ENCODE data around the gene LRRC26. TPM values are rescaled to one million over a fixed set of nuclear protein-coding genes. Genes with fewer than 3 reads are reported as not detected.
A peak's percentile ranks its signal among the peaks of the same experiment; 100 is the strongest.

Gene LRRC26
- polyA plus RNA-seq, 1 experiment, result not detected

- CTCF ChIA-PET, result interaction anchor here (0.5 to 3.7 kb wide), 10 partner anchors 9 to 70 kb away, joined by 3 to 17 read pairs (median 6); partner anchors contain the start of genes RNF224 and TPRN
- Histone ChIP-seq H3K4me3 (ENCODE audit: low read depth, low read length) (peak within 1 kb of the TSS; percentile 94), H3K27me3 (ENCODE audit: control insufficient read depth, insufficient read depth, low read length) (no peaks in the 10 kb centered on the region), H3K27ac (ENCODE audit: low read depth, low read length) (peak within 1 kb of the TSS; percentile 96), H3K9me3 (ENCODE audit: control insufficient read depth, insufficient read depth, low read length) (no peaks in the 10 kb centered on the region; the same call in 1 of the 2 replicates)
- DNase-seq (ENCODE audit: low read depth, low spot score), result peak; percentile 81
- POLR2A ChIA-PET, result interaction anchor here (0.5 to 3.2 kb wide), 24 partner anchors 8 to 305 kb away, joined by 3 to 38 read pairs (median 5); partner anchors contain the start of genes EXD3, MAN1B1, NDOR1 and NELFB
- peak; percentile 58 for TF ChIP-seq CTCF (IDR thresholded peaks at IDR 0.05; ENCODE audit: low read depth, low read length)
These were observed 18.8 kb upstream of the LRRC26 start, which contains the start of the genes ANAPC2 and SSNA1 for GRCh38 chr9:137188490-137189296. Gene ANAPC2 (minus strand): TSS chr9:137188560. CDS start chr9:137188532, 28 bp downstream. Gene SSNA1 (plus strand): TSS chr9:137188676. CDS start chr9:137188727, 51 bp downstream.

- H3K27ac ChIP-seq (ENCODE audit: low read depth, low read length), result peak overlapping the region; percentile 52
- CTCF ChIA-PET, result interaction anchor here (2.0 to 3.7 kb wide), 2 partner anchors 13 to 49 kb away, joined by 6 to 17 read pairs; partner anchors contain the start of gene TPRN
- H3K4me3 ChIP-seq (ENCODE audit: low read depth, low read length), result peak overlapping the region; percentile 94
- POLR2A ChIA-PET, result interaction anchor here (1.2 to 3.2 kb wide), 8 partner anchors 13 to 124 kb away, joined by 3 to 38 read pairs (median 12); partner anchors contain the start of genes MAN1B1, NDOR1, RNF208 and TMEM203
- no peaks in the 10 kb centered on the region for H3K27me3 ChIP-seq (ENCODE audit: control insufficient read depth, insufficient read depth, low read length)
- no peak for TF ChIP-seq CTCF (IDR thresholded peaks at IDR 0.05; ENCODE audit: low read depth, low read length)
- no peaks in the 10 kb centered on the region; the same call in 1 of the 2 replicates for H3K9me3 ChIP-seq (ENCODE audit: control insufficient read depth, insufficient read depth, low read length)
- DNase-seq (ENCODE audit: low read depth, low spot score), result no peak
These were observed 18.2 kb upstream of the LRRC26 start for GRCh38 chr9:137188086-137188489.

- no peak for TF ChIP-seq CTCF (IDR thresholded peaks at IDR 0.05; ENCODE audit: low read depth, low read length)
- POLR2A ChIA-PET, result interaction anchor here (3.2 kb wide), 1 partner anchor 13 kb away, joined by 38 read pairs; the partner anchor contains the start of gene TPRN
These were observed 17.5 kb upstream of the LRRC26 start for GRCh38 chr9:137187386-137187785.

GRCh38 chr9:137186385-137186784, 16.5 kb upstream of the LRRC26 start:
- ChIA-PET POLR2A (no interaction called here), CTCF (interaction anchor here (3.7 kb wide), 1 partner anchor 50 kb away, joined by 17 read pairs; no protein-coding TSS in a partner anchor)
- no peaks in the 10 kb centered on the region; the same call in 1 of the 2 replicates for H3K9me3 ChIP-seq (ENCODE audit: control insufficient read depth, insufficient read depth, low read length)
- no peak overlapping the region for H3K27ac ChIP-seq (ENCODE audit: low read depth, low read length)
- no peaks in the 10 kb centered on the region for H3K27me3 ChIP-seq (ENCODE audit: control insufficient read depth, insufficient read depth, low read length)
- no peak for DNase-seq (ENCODE audit: low read depth, low spot score)
- no peak for TF ChIP-seq CTCF (IDR thresholded peaks at IDR 0.05; ENCODE audit: low read depth, low read length)
- no peak overlapping the region for H3K4me3 ChIP-seq (ENCODE audit: low read depth, low read length)

More at GRCh38 chr9:137187386-137187785, 17.5 kb upstream of the LRRC26 start:
- CTCF ChIA-PET, result interaction anchor here (3.7 kb wide), 1 partner anchor 49 kb away, joined by 17 read pairs; no protein-coding TSS in a partner anchor
- no peak overlapping the region for H3K27ac ChIP-seq (ENCODE audit: low read depth, low read length)
- no peaks in the 10 kb centered on the region for H3K27me3 ChIP-seq (ENCODE audit: control insufficient read depth, insufficient read depth, low read length)
- DNase-seq (ENCODE audit: low read depth, low spot score), result no peak
- peak overlapping the region; percentile 94 for H3K4me3 ChIP-seq (ENCODE audit: low read depth, low read length)
- no peaks in the 10 kb centered on the region; the same call in 1 of the 2 replicates for H3K9me3 ChIP-seq (ENCODE audit: control insufficient read depth, insufficient read depth, low read length)
